CD4-positive, alpha-beta T cell treated with Interleukin-17A for 1 hour (primary cell): ENCODE results near the gene TXNRD3.

Experiments
- DNase-seq: peaks from one replicate; pipeline ENCODE4 v3.0.0-alpha.2; 2020

TXNRD3 gene

DNA sequence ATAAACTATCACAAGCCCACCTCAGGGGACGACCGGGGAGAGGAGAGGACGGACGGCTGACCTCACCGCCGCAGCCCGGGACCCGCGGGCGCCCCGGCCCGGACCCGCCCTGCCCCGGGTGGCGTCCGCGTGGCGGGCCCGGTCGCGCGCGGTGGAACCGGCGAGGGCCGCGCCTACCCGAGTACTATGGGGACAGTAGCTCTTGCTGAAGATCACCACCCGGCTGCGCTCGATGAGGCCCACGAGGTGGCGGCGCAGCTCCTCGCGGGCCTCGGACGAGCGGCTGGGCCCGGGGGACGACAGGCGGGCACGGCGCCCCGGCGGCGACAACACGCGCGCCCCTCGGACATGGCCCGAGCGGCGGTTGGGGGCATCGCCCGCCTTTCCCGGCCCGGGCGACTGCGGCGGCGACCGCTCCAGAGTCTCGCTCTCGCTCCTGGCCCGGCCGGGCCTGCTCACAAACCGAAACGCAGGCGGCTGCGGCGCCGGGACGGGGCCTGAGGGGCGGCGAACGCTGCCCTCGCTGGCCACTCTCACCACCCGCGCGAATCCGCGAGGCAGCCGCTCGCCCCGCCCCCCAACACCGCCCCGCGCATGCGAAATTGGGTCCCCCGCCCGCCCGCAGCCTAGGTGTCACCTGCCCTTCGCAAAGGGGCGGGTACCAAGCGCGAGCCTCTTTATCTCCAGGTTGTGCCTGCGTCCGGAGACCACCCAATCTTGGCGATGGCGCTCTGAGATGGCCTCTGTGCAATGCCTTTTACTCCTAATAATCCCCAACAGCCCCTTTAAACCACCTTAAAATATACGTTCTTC, at the start of gene TXNRD3:
TXNRD3 (minus strand) TSS at position 554 of the 813 bp plus-strand sequence.
- DNase-seq: peak; percentile 70

- peak; percentile 96 for DNase-seq
These were observed 48.9 kb upstream of the TXNRD3 start, which contains the start of gene CHCHD6 for GRCh38 chr3:126703512-126704493. TSS of gene CHCHD6 (plus strand) at chr3:126704240. CDS start at chr3:126704313, 73 bp downstream.

DNA sequence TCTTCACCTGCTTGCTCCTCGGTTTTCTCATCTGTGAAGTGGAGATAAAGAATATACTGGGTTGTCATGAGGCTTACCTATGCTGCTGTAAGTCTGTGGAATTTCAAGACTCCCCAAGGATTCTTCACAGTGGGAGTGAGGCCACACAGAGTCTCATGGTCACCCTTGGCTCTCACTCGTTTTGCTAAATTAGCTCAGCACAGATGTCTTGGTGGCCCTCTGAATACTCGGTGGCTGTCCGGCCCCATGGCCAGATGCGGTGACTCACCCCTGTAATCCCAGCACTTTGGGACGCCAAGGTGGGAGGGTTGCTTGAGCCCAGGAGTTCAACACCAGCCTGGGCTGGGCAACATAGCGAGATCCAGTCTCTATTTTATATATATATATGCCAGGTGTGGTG, 44.1 kb upstream of the TXNRD3 start:
- no peak for DNase-seq

- DNase-seq: no peak
These were observed 41.9 kb upstream of the TXNRD3 start for GRCh38 chr3:126696701-126697267.

GRCh38 chr3:126693921-126694320, 39.0 kb upstream of the TXNRD3 start:
- DNase-seq: no peak

DNA sequence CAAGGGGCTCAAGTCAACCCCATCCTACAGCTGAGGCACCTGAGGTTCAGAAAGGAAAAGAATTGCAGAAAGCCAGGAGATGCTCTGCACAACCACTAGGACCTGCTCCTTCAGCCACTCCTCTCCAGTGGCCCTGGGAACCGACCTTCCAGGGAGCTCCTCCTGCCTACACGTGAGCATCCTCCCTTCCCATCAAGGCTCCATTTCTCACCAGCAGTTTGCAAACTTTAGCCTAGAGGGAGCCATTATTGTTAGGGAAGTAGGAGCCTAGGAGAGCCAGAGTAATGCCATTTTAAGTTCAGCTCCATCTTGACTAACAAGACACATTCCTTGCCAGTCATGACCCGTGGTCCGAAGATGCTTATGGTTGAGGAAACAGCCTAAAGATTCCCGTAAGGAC, 37.9 kb upstream of the TXNRD3 start:
- no peak for DNase-seq

DNA sequence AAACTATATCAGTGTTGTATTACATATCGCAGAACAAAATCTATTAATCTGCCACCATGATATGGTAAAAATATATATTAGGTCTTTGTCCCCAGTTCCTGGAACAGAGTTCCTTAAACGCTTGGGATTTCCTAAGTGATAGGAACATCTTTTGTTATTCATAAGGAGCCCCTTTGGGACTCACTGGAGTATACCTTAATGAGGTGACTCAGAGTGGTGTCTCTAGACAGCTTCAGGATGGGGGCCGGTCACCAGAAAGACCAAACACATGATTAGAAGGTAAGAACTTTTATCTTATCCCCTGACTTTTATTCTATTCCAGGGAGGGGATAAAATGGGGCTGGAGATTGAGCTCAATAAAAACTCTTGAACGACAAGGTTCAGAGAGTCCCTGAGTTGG, 36.8 kb upstream of the TXNRD3 start:
- DNase-seq: no peak

GRCh38 chr3:126685493-126685892, 30.6 kb upstream of the TXNRD3 start:
- no peak for DNase-seq

DNA sequence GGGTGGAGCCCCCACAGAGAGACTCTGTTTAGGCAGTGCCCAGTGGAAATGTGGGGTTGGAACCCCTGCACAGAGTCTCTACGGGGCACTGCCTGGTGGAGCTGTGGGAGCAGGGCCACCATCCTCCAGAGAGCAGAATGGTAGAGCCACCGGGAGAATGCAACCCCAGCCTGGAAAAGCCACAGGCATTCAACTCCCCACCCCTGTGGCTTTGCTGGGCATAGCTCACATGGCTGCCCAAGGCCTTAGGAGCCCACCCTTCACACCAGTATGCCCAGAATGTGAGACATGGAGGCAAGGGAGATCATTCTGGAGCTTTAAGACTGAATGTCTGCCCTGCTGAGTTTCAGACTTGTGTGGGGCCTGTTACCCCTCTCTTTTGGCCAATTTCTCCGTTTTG, 30.1 kb upstream of the TXNRD3 start:
- no peak for DNase-seq

GRCh38 chr3:126684218-126684751, 29.4 kb upstream of the TXNRD3 start:
- no peak for DNase-seq

- no peak for DNase-seq
These were observed 28.1 kb upstream of the TXNRD3 start for GRCh38 chr3:126683069-126683468.

- no peak for DNase-seq
These were observed 27.1 kb upstream of the TXNRD3 start for GRCh38 chr3:126682009-126682408.

GRCh38 chr3:126680667-126681055, 25.7 kb upstream of the TXNRD3 start:
- no peak for DNase-seq

- DNase-seq: no peak
These were observed 25.1 kb upstream of the TXNRD3 start for GRCh38 chr3:126679831-126680666.

DNA sequence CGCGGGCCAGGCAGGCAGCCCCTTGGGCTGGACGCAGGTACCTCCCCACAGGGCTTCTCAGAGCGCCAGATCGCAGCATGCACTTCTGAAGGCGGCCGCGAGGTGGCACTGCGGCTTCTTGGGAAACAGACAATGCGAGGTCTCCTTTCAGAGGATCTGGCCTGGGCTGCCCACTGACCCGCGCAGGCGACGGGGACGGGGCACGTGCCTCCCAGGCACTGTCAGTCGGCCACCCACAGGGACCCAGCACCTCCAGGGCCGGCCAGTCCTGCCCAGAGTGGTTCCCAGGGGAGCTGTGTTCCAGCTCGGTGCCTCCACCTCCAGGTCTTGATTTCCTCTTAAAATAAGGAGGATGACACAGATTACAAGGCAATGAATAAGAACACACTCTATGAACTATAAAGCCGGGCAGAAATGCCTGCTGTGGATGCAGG, 24.4 kb upstream of the TXNRD3 start:
- peak; percentile 74 for DNase-seq

GRCh38 chr3:126678693-126679317, 23.9 kb upstream of the TXNRD3 start:
- no peak for DNase-seq

DNA sequence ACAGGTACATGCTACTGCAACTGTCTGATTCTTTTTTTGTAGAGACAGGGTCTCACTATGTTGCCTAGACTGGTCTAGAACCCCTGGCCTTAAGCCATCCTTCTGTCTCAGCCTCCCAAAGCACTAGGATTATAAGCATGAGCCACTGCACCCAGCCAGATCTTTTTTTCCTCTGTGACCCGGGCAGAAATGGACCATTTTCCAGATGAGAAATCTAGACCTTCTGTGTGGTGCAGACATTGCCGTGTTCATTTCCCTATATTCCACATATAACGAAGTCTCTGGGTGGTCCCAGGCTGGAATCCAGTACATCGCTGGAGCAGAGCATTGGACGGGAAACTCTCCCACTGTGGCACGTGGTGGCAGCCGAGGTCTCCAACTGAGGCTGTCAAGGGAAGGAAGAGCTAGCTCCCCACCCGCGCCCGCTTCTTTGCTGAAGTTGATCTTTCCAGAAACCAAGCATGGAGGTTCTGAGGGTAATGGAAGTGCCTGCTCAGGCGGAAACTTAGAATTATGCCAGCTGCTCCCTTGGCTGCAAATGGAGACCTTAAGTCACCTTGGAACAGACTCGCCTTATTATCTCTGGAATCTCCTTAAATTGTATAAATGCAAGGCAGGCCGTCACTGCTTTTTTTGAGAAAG, 23.1 kb upstream of the TXNRD3 start:
- DNase-seq: no peak

DNA sequence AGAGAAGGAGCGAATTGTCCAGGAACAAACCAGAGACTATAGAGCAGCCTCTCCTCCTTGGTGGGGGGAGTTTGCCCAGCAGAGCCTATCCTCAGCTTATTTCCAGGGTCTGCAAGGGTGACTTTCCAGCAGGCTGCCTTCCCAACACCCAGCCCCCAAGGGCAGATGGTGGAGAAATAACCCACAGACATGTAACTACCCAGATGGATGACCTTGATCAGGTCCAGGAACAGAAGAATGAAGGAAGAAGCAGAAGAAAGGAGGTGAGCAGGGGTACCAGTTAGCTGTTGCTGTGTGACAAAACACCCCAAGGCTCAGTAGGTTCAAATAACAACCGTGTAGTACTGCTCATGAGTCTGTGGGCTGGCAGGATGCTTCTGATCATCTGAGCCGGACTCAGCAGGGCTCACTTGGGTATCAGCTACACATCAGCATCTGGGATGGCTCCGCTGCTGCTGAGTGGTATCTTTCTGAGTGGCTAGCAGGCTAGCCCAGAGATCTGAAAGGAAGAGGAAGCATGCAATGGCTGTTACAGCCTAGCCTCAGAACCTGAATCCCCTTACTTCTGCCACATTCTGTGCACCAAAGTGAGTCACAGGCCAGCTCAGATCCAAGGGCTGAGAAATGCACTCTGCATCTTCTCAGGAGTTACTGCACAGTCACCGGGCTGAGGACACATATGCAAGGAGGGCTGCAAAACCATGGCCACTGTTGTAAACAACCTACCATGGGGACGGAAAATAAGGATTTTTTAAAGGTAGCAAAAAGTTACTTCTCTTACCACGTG, 22.2 kb upstream of the TXNRD3 start:
- DNase-seq: no peak

DNA sequence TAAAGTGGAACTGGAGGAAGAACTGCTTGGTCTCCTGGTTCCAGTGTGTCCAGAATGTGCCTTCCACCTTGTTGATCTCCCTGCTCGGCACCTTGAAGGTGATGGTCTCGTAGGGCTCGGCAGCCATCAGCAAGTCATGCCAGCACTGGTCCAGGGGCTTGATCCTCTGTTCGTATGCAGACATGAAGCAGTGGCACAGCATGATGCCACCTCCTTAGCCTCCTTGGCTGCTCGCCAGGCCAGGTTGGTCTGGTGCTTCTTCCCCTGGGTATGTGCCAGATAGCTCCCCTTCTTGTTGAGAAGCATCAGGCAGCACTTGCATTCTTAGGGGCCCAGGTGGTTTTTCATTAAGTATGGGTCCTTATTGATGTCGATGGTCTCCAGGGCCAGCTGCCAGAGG, 17.8 kb upstream of the TXNRD3 start:
- DNase-seq: no peak

DNA sequence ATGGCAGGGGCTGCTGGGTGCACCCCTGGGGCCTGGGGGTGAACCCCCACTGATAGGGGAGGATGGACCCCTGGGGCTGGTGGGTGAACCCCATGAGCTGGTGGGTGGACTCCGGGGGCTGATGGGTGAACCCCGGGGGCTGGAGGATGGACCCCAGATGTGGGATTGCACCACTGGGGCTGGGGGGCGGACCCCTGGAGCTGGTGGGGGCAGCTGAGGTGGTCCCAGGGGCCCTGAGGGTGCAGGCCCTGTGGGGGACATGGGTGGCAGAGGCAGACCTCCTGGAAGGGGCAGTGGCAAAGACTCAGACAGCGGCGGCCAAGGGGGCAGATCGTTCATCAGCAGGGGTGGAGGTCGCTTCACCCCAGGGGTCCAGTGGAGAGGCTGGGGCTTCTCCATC, 17.4 kb upstream of the TXNRD3 start:
- no peak for DNase-seq
